Measurements from ENCODE around the gene EFCAB5. TPM values are rescaled to one million over a fixed set of nuclear protein-coding genes. Genes with fewer than 3 reads are reported as not detected.
A peak's percentile ranks its signal among the peaks of the same experiment; 100 is the strongest.
"Not testable (repeated sequence)": the region's sequence is repeated elsewhere in the genome, so short reads cannot be mapped to it uniquely, and the experiment has no call there.

Gene EFCAB5
- total RNA-seq, 1 donor from 2014 or later: 0.40 TPM

DNA sequence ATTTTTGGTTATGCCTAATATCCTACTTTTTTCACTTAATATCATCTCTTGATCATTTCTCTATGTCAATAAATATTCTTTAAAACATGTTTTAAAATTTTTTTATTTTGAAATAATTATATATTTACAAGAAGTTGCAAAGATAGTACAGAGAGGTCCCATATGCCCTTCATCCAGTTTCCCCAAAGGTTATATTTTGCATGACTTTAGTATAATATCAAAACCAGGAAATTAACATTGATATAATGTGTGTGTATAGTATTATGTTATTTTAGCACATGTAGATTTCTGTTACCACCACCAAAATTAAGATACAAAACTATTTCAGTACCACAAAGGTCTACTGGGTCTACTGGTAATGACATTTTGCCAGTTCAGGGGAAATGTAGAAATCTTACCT lies 60.7 kb downstream of the EFCAB5 start:
- DNase-seq (ENCODE audit: low read depth in 2 of 2): no peak

DNA sequence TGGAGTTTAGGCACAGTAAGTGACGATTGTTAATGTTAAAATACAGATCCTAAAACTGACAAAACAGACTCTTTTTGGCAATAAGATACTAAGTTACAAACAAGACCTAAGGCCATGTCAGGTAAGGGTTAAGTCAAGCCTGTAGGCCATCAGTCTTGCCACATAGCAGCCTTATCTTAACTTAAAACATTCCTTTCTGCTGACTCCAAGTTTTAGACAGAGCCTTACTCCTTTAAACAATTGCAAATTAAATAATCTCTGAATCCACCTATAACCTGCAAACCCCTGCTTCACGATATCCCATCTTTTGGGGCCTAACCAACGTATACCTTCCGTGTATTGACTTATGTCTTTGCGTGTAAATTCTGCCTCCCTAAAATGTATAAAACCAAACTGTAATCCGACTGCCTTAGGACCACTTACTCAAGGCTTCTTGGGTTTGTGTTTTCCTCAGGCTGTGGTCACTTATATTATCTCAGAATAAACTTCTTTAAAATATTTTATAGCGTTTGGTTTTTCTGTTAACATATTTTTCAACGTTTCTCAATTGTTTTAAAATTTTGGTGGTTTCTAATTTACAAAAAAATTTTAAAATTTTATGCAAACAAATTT lies 64.4 kb downstream of the EFCAB5 start:
- no peak for DNase-seq (ENCODE audit: low read depth in 2 of 2)

DNA sequence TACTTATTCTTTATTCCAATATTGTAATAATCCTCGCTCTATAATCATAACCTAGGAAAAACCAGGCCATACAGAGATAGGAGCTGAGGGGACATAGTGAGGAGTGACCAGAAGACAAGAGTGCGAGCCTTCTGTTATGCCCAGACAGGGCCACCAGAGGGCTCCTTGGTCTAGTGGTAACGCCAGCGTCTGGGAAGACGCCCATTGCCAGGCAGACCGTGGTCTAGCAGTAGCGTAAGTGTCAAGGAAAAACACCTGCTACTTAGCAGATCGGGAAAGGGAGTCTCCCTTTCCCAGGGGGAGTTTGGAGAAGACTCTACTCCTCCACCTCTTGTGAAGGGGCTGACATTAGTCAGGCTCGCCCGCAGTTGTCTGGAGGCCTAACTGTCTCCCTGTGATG lies 70.5 kb downstream of the EFCAB5 start:
- not testable (repeated sequence) for DNase-seq (ENCODE audit: low read depth in 2 of 2)

DNA sequence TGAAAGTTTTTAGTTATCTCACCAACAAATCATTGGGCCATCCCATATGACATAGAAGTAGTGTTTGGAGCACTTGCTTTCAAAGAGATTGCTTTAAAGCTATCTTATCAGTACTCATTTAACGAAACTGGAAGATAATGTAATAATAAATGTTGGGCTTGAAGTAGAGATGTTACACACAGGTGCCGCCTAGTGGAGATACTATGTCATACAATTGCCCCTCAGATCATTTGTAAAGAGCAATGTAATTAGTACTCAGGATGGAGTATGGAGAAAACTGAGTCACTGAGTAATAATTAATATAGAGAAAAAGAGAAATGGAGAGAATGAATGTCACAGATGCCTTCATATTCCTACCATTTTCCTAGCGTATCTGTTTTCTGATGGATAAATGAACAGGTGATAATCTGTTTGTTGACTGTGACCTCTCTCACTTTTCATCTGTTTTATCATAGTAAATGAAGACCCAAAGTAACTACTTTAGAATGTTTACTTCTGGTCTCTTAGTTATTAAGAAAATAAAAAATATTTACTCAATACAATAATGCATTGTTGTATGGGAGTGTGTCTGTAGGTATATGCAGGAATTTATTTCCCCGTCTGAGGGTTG lies 80.4 kb downstream of the EFCAB5 start:
- peak; percentile 62 to 73 for DNase-seq (ENCODE audit: low read depth in 2 of 2)

DNA sequence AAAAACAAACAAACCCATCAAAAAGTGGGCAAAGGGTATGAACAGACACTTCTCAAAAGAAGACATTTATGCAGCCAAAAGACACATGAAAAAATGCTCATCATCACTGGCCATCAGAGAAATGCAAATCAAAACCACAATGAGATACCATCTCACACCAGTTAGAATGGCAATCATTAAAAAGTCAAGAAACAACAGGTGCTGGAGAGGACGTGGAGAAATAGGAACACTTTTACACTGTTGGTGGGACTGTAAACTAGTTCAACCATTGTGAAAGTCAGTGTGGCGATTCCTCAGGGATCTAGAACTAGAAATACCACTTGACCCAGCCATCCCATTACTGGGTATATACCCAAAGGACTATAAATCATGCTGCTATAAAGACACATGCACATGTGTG lies 83.9 kb downstream of the EFCAB5 start:
- not testable (repeated sequence) for DNase-seq (ENCODE audit: low read depth in 2 of 2)

DNA sequence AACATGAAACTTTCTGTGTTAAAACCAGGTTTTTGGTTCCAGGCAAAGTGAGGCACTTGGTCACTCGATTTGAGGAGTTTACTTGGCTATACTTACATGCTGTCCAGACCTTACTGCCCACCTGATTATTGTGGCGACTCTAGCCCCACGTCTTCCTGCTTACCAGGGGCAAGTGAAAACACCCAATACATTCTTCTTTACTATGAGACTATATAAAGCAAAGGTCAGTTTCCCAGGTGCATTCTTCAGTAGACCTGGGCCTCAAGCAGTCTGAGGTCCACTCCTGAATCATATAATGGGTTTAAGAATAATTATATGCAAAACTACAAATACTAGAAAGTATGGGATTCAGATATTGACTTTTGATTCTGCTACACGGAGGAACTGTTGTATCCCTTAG lies 86.2 kb downstream of the EFCAB5 start:
- no peak for DNase-seq (ENCODE audit: low read depth in 2 of 2)

DNA sequence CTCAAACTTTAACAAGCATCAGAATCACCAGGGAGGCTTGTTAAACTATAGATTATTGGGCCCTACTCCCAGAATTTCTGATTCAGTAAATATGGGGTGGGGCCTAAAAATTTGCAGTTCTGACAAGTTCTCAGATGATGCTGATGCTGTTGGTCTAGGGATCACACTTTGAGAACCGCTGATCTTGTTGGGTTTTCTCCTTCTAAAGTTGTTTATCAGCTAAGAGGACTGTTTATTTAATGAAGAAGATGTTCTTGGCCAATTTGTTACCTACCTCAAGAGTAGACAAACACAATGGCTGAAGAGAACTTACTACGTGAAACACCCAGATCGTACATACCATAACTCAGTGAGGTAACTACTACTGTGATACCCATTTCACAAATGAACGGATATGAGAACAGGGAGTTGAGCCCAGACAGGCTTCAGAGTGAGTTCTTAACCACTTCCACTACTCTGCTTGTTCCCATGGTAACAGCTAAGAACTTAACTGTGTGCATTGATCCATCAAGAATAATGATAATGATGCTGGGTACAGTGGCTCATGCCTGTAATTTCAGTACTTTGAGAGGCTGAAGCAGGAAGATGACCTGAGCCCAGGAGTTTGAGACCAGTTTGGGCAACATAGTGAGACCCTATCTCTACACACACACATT lies 89.9 kb downstream of the EFCAB5 start:
- DNase-seq (ENCODE audit: low read depth in 2 of 2): no peak

DNA sequence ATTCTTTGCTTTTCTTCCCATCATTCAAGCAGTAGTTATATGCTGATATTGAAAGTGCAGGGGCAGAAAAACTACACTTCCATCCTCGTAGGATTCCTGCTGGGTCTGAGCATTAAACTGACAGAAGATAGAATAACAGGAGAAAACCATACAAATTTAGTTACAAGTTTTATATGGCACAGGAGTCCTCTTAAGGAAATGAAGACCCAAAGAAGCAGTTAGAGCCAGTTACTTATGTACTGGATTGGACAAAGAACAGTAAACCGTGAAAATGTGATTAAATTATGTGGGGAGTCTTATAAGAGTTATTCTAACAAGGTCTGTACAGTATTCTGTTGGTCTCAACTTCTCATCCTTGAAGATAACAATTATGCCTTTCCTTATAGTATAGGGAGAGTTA lies 93.9 kb downstream of the EFCAB5 start:
- DNase-seq (ENCODE audit: low read depth in 2 of 2): no peak

DNA sequence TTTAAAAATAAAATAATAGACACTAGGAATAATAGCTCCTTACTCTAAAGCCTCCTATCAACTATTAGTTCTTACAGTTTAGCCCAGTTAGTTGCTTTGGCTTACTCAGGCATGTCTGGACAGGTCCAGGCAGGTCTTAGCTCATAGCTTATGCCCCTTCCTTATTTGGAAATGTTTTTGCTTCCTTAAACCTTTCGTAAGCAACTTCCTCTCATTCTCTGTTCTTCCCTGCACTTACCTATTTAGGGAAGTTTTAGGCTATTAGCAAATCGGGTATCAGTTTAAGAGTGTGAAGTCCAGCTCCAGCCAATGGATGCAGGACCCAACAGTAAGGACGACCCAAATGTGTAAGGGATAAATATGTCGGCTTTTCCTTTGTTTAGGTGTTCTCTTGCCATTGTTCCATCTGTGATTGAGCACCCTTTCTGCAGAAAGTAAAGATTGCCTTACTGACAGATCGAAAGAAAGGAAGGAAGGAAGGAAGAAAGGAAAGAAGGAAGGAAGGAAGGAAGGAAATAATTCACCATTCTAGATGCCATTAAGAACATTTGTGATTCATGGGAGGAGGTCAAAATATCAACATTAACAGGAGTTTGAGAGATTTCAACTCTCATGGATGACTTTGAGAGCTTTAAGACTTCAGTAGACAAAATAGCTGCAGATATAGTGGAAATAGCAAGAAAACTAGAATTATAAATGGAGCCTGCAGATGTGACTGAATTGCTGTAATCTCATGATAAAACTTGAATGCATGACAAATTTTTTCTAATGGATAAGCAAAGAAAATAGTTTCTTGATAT lies 99.5 kb downstream of the EFCAB5 start:
- DNase-seq (ENCODE audit: low read depth in 2 of 2): peak in 1 of 2 donors; percentile 45

DNA sequence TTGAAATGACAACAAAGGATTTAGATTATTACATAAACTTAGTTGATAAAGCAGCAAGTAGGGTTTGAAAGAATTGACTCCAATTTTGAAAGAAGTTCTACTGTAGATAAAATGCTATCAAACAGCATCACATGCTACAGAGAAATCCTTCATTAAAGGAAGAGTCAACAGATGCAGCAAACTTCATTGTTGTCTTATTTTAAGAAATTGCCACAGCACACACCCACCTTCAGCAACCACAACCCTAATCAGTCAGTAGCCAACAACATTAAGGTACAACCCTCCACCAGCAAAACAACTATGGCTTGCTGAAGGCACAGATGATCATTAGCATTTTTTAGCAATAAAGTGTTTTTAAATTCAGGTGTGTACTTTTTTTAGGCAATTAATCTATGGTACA lies 100.1 kb downstream of the EFCAB5 start:
- DNase-seq (ENCODE audit: low read depth in 2 of 2): no peak

DNA sequence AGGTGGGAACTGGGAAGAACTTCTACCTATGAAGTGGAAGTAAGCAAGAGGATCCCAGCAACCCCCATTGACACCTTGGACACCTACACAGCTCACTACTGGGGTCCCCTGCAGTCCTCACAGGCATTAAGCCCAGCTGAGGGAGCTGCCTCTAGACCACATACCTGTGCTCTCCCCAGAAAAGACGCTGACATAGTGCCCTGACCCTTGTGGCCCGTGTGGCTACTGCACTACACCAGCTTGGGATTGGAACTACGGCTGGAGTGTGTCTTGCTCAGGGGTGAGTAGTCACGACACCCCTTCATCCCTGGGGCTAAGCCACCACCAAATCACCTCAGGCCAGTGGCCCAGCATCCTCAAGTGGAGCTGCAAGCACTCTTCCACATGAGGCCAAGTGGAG lies 120.9 kb downstream of the EFCAB5 start:
- DNase-seq (ENCODE audit: low read depth in 2 of 2): no peak

DNA sequence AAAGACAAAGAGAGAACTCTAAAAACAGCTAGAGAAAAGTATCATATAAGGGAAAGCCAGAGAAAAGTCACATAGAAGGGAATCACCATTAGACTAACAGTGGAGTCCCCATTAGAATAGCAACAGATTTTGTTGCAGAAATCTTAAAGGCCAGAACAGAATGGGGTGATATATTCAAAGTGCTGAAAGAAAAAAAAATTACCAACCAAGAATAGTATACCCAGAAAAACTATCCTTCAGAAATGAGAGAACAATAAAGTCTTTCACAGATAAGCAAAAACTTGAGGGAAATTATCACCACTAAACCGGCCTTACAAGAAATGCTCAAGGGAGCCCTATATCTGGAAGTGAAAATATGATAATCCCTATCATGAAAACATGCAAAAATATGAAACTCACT lies 123.3 kb downstream of the EFCAB5 start:
- DNase-seq (ENCODE audit: low read depth in 2 of 2): no peak

DNA sequence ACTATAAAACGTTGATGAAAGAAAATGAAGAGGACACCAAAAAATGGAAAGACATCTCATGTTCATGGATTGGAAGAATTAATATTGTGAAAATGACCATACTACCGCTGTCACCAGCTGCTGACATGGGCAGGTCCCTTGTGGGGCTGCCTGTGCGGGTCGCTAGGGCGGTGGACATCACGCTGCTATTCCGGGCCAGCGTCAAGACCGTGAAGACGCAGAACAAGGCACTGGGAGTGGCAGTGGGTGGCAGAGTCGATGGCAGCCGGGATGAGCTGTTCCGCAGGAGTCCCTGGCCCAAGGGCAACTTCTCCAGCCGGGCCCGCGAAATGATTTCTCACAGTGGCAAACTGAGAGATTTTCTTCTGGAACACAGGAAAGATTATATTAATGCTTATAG lies 127.0 kb downstream of the EFCAB5 start:
- DNase-seq (ENCODE audit: low read depth in 2 of 2): no peak

DNA sequence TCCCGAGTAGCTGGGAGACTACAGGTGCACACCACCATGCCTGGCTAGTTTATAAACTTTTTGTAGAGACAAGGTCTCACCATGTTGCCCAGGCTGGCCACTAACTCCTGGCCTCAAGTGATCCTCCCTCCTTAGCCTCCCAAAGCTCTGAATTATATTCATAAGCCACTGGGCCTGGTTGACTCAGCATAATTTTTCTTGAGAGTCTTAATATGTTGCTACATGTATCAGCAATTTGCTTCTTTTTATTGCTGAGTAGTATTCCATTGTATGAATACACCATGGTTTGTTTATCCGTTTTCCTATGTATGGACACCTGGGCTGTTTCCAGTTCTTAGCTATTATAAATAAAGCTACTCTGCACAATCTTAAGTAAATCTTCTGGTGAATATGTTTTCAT lies 132.8 kb downstream of the EFCAB5 start:
- no peak for DNase-seq (ENCODE audit: low read depth in 2 of 2)

DNA sequence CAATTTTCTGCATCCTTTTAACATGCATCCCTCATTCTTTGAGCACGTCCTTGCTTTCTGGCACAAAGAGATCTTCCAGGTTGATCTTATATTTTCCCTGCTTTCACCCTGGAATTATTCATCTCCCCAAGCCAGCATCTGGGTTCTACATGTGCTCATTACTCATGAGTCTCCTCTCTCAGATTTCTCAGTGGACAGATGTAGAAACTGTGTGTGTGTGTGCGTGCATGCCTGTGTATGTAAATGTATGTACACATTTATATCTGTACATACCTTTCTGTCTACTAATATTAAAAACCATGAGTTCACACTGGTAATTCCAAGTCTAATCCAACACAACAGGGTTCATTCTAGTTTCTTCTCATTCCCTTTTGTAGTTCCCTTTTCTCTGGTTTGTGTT lies 133.3 kb downstream of the EFCAB5 start:
- DNase-seq (ENCODE audit: low read depth in 2 of 2): no peak

DNA sequence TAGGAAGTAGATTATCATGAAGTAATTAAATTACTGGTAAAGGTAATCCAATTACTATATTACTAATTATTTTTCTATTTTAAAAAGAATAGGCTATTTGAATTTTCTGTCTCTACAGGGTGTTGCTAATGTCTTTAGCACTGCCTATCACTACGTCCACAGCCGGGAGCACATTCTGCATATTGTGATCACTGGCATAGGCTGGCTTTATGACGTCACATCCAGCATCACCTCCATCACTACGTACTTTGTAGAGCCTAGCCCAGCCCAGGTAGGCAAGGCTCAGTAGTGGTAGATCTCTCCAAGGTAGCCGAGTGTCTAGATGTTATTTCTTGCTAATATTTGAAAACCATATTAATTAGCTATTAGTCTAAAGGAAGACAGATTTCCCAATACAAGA lies 141.3 kb downstream of the EFCAB5 start:
- no peak for DNase-seq (ENCODE audit: low read depth in 2 of 2)

DNA sequence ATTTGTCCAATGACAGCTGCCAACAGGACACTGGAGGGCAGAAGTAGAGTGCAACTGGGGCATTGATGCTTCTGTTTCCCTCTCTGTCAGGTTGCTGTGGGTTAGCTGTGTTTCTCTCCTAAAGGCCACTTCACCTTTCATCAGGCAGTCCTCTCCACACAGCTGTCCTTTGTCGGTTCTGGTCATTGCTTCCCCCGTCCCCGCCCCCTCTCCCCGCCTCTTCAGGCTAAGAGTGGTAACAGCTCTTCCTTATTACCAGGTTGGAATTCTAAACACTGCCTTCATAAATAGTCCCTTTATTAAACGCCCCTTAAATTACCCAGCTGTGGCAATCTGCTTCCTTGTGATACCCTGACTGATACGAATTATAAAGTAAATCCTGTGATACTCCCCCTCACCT lies 143.4 kb downstream of the EFCAB5 start:
- no peak for DNase-seq (ENCODE audit: low read depth in 2 of 2)

DNA sequence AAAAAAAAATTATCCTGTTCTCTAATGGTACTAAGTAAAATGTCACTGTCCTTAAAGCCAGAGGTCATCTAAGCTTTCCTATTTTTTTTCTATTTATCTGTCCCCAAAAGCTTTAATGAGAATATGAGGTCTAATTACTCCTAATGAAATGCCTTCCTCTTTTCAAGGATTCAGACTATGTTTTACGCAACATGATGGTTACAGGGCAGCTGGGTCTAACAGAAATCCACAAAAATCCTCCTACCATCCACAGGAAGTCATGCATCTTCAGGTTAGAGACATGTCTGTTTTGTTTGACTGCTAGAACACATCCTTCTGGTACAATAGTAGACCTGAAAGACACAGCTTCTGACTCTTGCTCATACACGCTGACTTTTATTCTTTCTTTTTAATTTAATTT lies 145.5 kb downstream of the EFCAB5 start:
- no peak for DNase-seq (ENCODE audit: low read depth in 2 of 2)

DNA sequence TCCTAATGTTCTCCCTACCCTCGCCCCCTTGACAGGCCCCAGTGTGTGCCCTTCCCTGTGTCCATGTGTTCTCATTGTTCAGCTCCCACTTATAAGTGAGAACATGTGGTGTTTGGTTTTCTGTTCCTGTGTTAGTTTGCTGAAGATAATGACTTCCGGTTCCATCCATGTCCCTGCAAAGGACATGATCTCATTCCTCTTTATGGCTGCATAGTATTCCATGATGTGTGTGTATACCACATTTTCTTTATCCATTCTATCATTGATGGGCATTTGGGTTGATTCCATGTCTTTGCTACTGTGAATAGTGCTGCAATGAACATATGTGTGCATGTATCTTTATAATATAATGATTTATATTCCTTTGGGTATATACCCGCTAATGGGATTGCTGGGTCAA lies 146.0 kb downstream of the EFCAB5 start:
- not testable (repeated sequence) for DNase-seq (ENCODE audit: low read depth in 2 of 2)

DNA sequence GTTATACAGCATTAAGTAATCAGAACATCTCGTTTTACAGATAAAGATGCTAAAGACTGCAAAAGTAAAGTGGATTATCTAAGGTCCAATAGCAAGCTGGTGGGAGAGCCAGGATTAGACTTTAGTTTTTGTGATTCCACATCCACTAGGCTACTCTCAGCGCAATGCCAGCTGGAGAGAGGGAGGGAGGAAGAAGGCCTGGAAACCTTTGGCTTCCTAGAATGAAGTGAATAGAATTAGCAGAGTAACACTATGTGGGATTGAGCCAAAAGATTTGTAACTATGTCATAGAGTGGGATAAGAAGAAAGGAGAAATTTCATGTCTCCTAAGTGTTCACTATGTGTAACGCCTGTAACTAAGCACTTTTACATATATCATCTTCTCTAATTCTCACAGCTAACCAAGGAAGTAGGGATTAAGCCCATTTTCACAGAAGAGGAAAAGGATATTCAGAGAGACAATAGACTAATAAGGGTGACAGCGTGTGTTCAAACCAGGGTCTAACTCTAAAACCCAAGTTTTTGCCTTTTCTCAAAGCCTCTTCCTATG lies 149.8 kb downstream of the EFCAB5 start:
- peak in 1 of 2 donors; percentile 4 for DNase-seq (ENCODE audit: low read depth in 2 of 2)

DNA sequence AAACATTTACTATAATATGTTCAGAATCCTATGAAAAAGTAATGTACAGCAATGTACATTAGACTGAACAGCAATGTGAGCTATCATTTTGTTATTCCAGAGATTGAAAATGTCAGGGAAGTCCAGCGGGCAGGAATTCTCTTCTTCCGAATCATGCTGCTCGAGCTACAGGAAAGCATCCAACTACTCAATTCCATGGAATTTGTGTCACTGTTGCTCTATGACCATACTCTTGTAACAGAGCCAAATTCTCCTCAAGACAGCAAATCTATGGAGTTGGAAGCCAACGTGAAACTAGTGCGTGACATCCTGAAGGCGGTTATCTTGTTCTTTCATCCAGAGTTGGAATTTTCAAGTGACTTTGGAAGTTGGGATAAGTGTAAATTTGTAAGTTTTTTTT lies 150.3 kb downstream of the EFCAB5 start:
- DNase-seq (ENCODE audit: low read depth in 2 of 2): peak; percentile 61 to 62

DNA sequence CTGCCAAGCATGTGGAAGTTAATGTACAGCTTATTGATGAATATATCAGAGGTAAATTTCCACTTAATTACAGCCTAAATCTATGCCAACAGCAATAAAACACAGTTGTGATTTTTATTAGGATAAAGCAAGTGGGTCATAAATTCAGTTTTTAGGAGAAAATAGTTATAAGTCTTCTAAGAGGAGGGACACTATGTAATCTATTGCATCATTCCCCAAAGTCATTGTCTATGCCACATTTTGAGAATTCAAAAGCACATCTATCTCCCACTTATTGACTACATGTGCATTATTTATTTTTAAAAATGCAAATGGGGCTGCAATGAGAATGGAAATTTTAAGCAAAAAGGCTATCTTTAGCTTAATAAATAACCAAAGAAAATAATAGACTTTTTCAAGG lies 151.5 kb downstream of the EFCAB5 start:
- no peak for DNase-seq (ENCODE audit: low read depth in 2 of 2)
